CD4-positive, alpha-beta T cell (primary cell): ENCODE measurements around the gene FBN2. TPM values are rescaled to one million over a fixed set of nuclear protein-coding genes. Genes with fewer than 3 reads are reported as not detected.

ENCODE experiments used
- ATAC-seq: fragments of 200-7000 bp; cut with Tn5 transposase; one replicate; pipeline ENCODE4 v1.10.0; 2022; ENCODE audit warnings: mild to moderate bottlenecking; ENCODE audit not compliant: poor library complexity
- CTCF ChIA-PET: fragments of 350-600 bp; sonication (Branson Sonifier 250); formaldehyde crosslinking; loops from one replicate; lab custom pipeline; 2021; ENCODE audit warnings: antibody characterized with exemption, inconsistent platforms; lab: Charles Lee
- POLR2A ChIA-PET: fragments of 350-600 bp; sonication (Branson Sonifier 250); formaldehyde crosslinking; loops from one replicate; lab custom pipeline; 2021; ENCODE audit warnings: antibody characterized with exemption, inconsistent platforms; lab: Charles Lee
- DNase-seq, 14 experiments: peaks; one replicate each; pipeline ENCODE4 v3.0.0-alpha.2; 2013 to 2020; ENCODE audit warnings: mixed read lengths in 2 of 14
- H3K27ac ChIP-seq, 2 donors: one replicate each; pipeline versions ENCODE4 v1.5.1 to v1.7.0; 2013; ENCODE audit warnings: low read length in 2 of 2, low read depth in 1 of 2, mild to moderate bottlenecking in 1 of 2
- H3K27me3 ChIP-seq, 2 experiments: 1 replicate in 1 of 2; 2 replicates in 1 of 2; pipeline versions ENCODE4 v1.6.1 to v1.7.0; 2013; ENCODE audit warnings: low read length in 2 of 2, control low read depth in 1 of 2, mild to moderate bottlenecking in 1 of 2, moderate library complexity in 1 of 2; ENCODE audit not compliant: insufficient read depth in 2 of 2, control insufficient read depth in 1 of 2
- H3K36me3 ChIP-seq: one replicate; pipeline ENCODE4 v1.6.1; 2013; ENCODE audit warnings: low read length, control low read depth; ENCODE audit not compliant: insufficient read depth
- H3K4me1 ChIP-seq: one replicate; pipeline ENCODE4 v1.6.1; 2013; ENCODE audit warnings: low read length, control low read depth; ENCODE audit not compliant: insufficient read depth
- H3K4me3 ChIP-seq: one replicate; pipeline ENCODE4 v1.5.1; 2013; ENCODE audit warnings: mild to moderate bottlenecking, low read length, moderate library complexity
- H3K9me3 ChIP-seq, 2 experiments: 1 replicate in 1 of 2; 2 replicates in 1 of 2; pipeline versions ENCODE4 v1.6.1 to v1.7.0; 2013; ENCODE audit warnings: low read length in 2 of 2, mild to moderate bottlenecking in 2 of 2, control low read depth in 1 of 2, moderate library complexity in 1 of 2; ENCODE audit not compliant: control insufficient read depth in 1 of 2, insufficient read depth in 1 of 2
- H3K27ac Mint-ChIP-seq: one replicate; pipeline ENCODE4 v1.8.0; 2020; ENCODE audit warnings: mixed read lengths
- H3K27me3 Mint-ChIP-seq: one replicate; pipeline ENCODE4 v1.8.0; 2021; ENCODE audit warnings: mixed read lengths
- H3K36me3 Mint-ChIP-seq: one replicate; pipeline ENCODE4 v1.8.0; 2021; ENCODE audit warnings: low read depth, mixed read lengths
- H3K4me1 Mint-ChIP-seq: one replicate; pipeline ENCODE4 v1.8.0; 2021; ENCODE audit warnings: low read depth, mixed read lengths
- H3K4me3 Mint-ChIP-seq: one replicate; pipeline ENCODE4 v1.8.0; 2020; ENCODE audit warnings: mild to moderate bottlenecking, mixed read lengths
- H3K9me3 Mint-ChIP-seq: one replicate; pipeline ENCODE4 v1.8.0; 2020; ENCODE audit warnings: mixed read lengths
- CTCF ChIP-seq: fragments of 200-600 bp; IDR thresholded peaks from one replicate; pipeline ENCODE4 v1.8.0; 2022; ENCODE audit warnings: antibody characterized with exemption, mild to moderate bottlenecking
- intact Hi-C, 2 experiments: fragments of 100-400 bp; cut with DNase I in 1 of 2; cut with micrococcal nuclease in 1 of 2; formaldehyde crosslinking; loops; one replicate each; pipeline versions ENCODE4 v1.15.1 to v1.9.0; 2023 to 2025; cut with DNase I, micrococcal nuclease
- total RNA-seq, 174 experiments: library from RNA in 2 of 174; stranded (reverse) in 2 of 174; gene quantifications; one replicate each; pipeline ENCODE4 v1.2.3 and lab custom pipeline; 2021 to 2026

FBN2 gene
- total RNA-seq, 2 experiments from 2014 or later, result 0.06 TPM; not detected in 1

DNA sequence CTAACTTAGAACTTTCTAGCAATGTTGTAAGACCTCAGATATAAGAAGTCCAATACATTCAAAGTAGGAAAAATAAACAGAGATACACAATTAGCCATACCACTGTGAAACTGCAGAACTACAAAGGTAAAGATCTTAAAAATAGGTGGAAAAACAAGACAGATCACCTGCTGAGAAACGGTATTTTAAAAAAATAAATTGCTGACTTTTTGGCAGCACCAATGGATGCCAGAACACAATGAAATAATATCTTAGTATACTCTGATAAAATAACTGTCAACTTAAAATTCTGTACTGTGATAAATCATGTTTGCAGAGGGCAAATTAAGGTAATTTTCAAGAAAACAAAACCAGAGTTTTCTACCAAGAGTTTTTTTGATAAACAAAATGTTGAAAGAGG is 138.9 kb downstream of the FBN2 start:
- CTCF ChIA-PET, result no interaction called here
- no peak for TF ChIP-seq CTCF
- POLR2A ChIA-PET, result no interaction called here

GRCh38 chr5:128397876-128398275 is 140.2 kb downstream of the FBN2 start:
- ATAC-seq, result no peak
- no peaks in the 10 kb centered on the region for H3K27me3 ChIP-seq
- peaks cover 2% of the 10 kb centered on the region for H3K9me3 Mint-ChIP-seq
- no peak overlapping the region for H3K27ac ChIP-seq
- no peaks in the 10 kb centered on the region for H3K36me3 ChIP-seq
- no peak overlapping the region for H3K27ac Mint-ChIP-seq
- no peaks in the 10 kb centered on the region for H3K27me3 Mint-ChIP-seq
- DNase-seq, result no peak
- H3K4me1 ChIP-seq, result no peaks in the 10 kb centered on the region
- H3K4me3 ChIP-seq, result no peak overlapping the region
- no peak overlapping the region for H3K4me3 Mint-ChIP-seq
- TF ChIP-seq CTCF, result no peak
- ChIA-PET CTCF (no interaction called here), POLR2A (no interaction called here)
- peaks cover 0 to 3% of the 10 kb centered on the region in 2 experiments for H3K9me3 ChIP-seq
- H3K36me3 Mint-ChIP-seq, result no peaks in the 10 kb centered on the region
- intact Hi-C loops, result no loop called here
- no peaks in the 10 kb centered on the region for H3K4me1 Mint-ChIP-seq

More for the DNA sequence above, 138.9 kb downstream of the FBN2 start:
- no peak overlapping the region for H3K27ac ChIP-seq
- DNase-seq (no peak), ATAC-seq (no peak)
- Mint-ChIP-seq H3K9me3 (peaks cover 2% of the 10 kb centered on the region), H3K36me3 (no peaks in the 10 kb centered on the region), H3K4me3 (no peak overlapping the region), H3K27me3 (no peaks in the 10 kb centered on the region), H3K27ac (no peak overlapping the region), H3K4me1 (no peaks in the 10 kb centered on the region)
- no peaks in the 10 kb centered on the region for H3K4me1 ChIP-seq
- no peak overlapping the region for H3K4me3 ChIP-seq
- peaks cover 0 to 3% of the 10 kb centered on the region in 2 experiments for H3K9me3 ChIP-seq
- intact Hi-C loops, result no loop called here
- H3K36me3 ChIP-seq, result no peaks in the 10 kb centered on the region
- H3K27me3 ChIP-seq, result no peaks in the 10 kb centered on the region

DNA sequence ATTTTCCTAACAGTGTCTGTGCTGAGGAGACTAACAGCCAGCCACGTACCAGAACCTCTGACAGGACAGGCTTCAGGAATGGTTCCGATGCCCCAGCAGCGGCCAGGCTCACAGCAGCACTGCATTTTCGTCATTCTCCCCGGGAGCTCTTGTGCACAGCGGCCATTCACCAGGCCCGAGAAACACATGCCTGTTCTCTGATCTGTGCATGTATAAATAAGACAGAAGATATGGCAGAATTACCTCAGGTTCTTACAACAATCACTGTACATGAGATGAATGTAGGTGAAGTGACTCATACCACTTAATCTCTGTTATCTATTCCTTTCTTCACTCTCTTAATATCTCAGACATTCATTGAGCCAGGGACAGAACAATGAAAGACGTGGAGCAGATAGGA is 143.0 kb downstream of the FBN2 start:
- TF ChIP-seq CTCF, result no peak
- intact Hi-C loops, result no loop called here
- Histone ChIP-seq H3K4me1 (no peaks in the 10 kb centered on the region), H3K36me3 (no peaks in the 10 kb centered on the region), H3K27ac (no peak overlapping the region), H3K9me3 (peaks cover 0 to 3% of the 10 kb centered on the region in 2 experiments), H3K4me3 (no peak overlapping the region), H3K27me3 (no peaks in the 10 kb centered on the region)
- Mint-ChIP-seq H3K4me1 (no peaks in the 10 kb centered on the region), H3K27me3 (no peaks in the 10 kb centered on the region), H3K27ac (no peak overlapping the region), H3K9me3 (peaks cover 2% of the 10 kb centered on the region), H3K36me3 (no peaks in the 10 kb centered on the region), H3K4me3 (no peak overlapping the region)
- POLR2A ChIA-PET, result no interaction called here
- no peak for ATAC-seq
- CTCF ChIA-PET, result no interaction called here
- DNase-seq, result no peak
